Activated CD4-positive, alpha-beta memory T cell treated with anti-CD3 and anti-CD28 coated beads for 36 hours (primary cell): ENCODE data around the gene ANAPC1. TPM values are rescaled to one million over a fixed set of nuclear protein-coding genes. Genes with fewer than 3 reads are reported as not detected.
"Not testable (repeated sequence)": the region's sequence is repeated elsewhere in the genome, so short reads cannot be mapped to it uniquely, and the experiment has no call there.

ENCODE experiments used
- CTCF ChIA-PET: fragments of 350-600 bp; sonication (Branson Sonifier 250); formaldehyde crosslinking; loops from one replicate; lab custom pipeline; 2021; ENCODE audit warnings: antibody characterized with exemption, inconsistent platforms; lab: Charles Lee
- POLR2A ChIA-PET: fragments of 350-600 bp; sonication (Branson Sonifier 250); formaldehyde crosslinking; loops from one replicate; lab custom pipeline; 2021; ENCODE audit warnings: antibody characterized with exemption; lab: Charles Lee
- DNase-seq: peaks from one replicate; pipeline ENCODE4 v3.0.0-alpha.2; 2020
- H3K27ac Mint-ChIP-seq: one replicate; pipeline ENCODE4 v1.8.0; 2021; ENCODE audit warnings: mixed read lengths
- H3K27me3 Mint-ChIP-seq: one replicate; pipeline ENCODE4 v1.8.0; 2021; ENCODE audit warnings: mixed read lengths
- H3K36me3 Mint-ChIP-seq: one replicate; pipeline ENCODE4 v1.8.0; 2021; ENCODE audit warnings: mixed read lengths
- H3K4me1 Mint-ChIP-seq: one replicate; pipeline ENCODE4 v1.8.0; 2021; ENCODE audit warnings: low read depth, mixed read lengths
- H3K4me3 Mint-ChIP-seq: one replicate; pipeline ENCODE4 v1.8.0; 2021; ENCODE audit warnings: mild to moderate bottlenecking, mixed read lengths
- H3K9me3 Mint-ChIP-seq: one replicate; pipeline ENCODE4 v1.8.0; 2021; ENCODE audit warnings: mixed read lengths
- intact Hi-C: fragments of 100-400 bp; cut with micrococcal nuclease; formaldehyde crosslinking; loops from one replicate; pipeline ENCODE4 v1.15.1; 2023
- total RNA-seq, 2 experiments: library from RNA; stranded (reverse); gene quantifications; one replicate each; pipeline ENCODE4 v1.2.3, GENCODE V29; 2021

Gene ANAPC1
- total RNA-seq, 2 experiments from 2014 or later, result 88.8 to 90.2 TPM

DNA sequence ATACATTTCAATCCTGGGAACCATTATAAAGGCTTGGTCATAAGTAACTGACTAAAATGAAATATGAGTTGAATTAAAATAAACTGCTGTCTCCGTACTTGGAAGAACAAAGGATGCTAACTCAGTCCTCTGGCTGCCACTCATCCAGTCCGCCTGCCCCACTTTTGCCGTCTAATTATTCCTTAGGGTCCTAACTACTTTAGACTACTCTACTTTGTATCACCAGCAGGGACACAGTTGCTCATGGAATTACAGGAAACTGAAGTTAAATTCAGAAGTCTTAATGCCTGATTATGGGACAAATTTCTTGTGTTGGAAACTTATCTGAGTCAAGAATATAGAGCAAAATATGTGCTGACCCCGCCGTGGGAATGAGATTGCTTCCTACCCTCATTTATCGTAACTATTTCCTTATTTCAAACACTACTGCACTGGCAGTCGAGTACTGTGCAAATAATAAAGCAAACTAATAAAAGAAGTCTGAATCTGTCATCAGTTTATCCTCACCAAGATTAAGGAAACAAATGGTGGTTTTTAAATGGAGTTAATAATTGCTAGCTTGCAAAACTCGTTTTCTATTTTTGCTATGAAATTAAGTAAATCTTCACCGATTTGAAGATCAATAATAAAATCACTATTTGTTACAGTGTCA is 102.4 kb downstream of the ANAPC1 start:
- POLR2A ChIA-PET, H3K36me3 Mint-ChIP-seq, intact Hi-C loops, H3K4me1 Mint-ChIP-seq, H3K9me3 Mint-ChIP-seq, CTCF ChIA-PET, H3K27me3 Mint-ChIP-seq, H3K27ac Mint-ChIP-seq, H3K4me3 Mint-ChIP-seq, DNase-seq: not testable (repeated sequence)

DNA sequence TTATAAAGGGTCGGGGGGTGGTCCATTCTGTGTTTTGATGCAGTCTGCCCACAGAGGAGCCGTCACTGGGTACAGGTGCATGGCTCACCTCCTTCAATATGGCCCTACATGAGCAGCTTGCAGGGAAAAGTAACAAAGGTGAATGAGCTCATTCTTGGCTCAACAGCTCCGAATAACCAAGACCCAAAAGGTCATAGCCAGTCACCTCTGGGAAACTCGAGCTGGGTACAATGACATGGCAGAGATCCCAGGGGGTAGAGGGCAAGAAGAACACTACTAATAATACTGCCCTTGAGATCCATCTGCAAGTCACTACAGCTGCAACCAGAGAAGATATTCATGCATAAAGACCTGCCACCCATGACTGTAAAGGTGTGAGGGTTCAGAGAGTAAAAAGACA is 106.8 kb downstream of the ANAPC1 start:
- H3K36me3 Mint-ChIP-seq, H3K9me3 Mint-ChIP-seq, DNase-seq, H3K4me3 Mint-ChIP-seq, intact Hi-C loops, H3K27me3 Mint-ChIP-seq, H3K4me1 Mint-ChIP-seq, CTCF ChIA-PET, H3K27ac Mint-ChIP-seq, POLR2A ChIA-PET: not testable (repeated sequence)

DNA sequence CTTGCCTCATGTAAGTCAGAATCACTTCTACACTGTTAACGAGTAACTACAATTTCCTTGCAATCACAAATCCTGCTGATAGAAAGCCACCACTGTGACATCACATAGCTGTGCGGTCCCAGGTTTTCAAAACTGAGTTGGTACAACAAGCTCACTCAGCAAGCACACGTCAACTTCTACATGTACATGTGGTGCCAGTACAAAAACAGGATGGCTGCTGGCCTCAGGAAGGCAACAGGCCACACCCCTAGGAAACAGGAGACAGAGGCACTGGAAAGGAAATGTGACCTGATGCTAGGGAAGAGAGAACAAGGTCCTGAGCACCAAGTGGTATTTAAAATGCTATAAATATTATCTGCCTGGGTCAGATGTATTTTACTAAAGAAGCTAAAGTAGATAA is 107.7 kb downstream of the ANAPC1 start:
- H3K27me3 Mint-ChIP-seq, CTCF ChIA-PET, POLR2A ChIA-PET, H3K36me3 Mint-ChIP-seq, H3K27ac Mint-ChIP-seq, DNase-seq, H3K9me3 Mint-ChIP-seq, H3K4me1 Mint-ChIP-seq, intact Hi-C loops, H3K4me3 Mint-ChIP-seq: not testable (repeated sequence)

DNA sequence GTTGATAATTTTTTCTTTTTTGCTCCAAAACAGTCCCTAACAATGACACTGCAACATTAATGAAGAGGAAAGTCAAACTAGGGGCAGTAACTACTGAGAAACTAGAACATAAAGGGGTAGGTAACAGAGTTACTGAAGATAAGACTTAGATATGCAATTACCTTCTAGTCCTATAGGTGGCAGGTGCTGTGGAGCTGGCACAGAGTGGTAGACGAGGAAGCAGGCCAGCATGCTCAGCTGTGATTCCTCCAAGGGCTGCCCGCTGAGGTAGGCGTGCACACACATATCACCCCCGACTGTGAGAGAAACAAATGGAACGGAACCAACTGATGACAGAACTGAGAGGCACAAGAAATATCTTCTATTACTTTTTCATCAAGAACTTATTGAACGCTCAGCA is 111.8 kb downstream of the ANAPC1 start:
- H3K27ac Mint-ChIP-seq, CTCF ChIA-PET, intact Hi-C loops, H3K4me1 Mint-ChIP-seq, DNase-seq, POLR2A ChIA-PET, H3K9me3 Mint-ChIP-seq, H3K36me3 Mint-ChIP-seq, H3K27me3 Mint-ChIP-seq, H3K4me3 Mint-ChIP-seq: not testable (repeated sequence)

DNA sequence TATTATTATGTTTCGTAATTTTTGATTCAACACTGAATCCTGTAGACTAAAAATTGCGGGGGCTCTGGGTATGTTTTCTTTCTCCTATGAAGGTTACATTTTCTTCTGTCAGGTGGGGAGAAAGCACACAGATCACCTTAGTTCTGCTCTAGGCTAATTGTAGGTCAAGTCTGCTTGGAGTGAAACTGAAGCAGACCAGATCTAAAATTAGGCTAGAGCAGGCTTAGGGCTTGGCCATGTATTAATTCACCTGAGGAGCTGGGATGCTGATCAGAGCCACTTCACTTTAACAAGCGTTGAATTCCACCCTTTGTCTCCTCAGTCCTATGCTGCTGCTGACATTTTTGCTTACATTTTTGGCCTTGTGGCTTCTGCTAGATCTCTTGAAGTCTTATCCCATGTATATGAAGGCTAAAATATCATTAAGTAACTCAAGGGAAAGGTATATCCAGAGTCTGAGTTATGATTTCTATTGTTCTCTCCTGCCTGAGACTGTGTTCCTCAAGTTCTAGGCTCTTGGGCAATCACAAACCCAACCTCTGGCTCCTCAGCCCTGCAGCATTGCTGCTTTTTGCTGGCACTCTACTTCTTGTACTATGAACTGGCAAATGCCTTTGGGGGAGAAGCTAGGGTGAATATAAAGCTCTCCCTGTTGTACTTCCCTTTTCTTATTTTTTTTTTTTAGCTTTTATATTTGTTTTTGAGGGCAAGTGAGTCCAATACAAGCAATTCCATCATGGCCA is 112.9 kb downstream of the ANAPC1 start:
- H3K27me3 Mint-ChIP-seq, H3K4me1 Mint-ChIP-seq, H3K4me3 Mint-ChIP-seq, POLR2A ChIA-PET, H3K36me3 Mint-ChIP-seq, DNase-seq, H3K9me3 Mint-ChIP-seq, CTCF ChIA-PET, H3K27ac Mint-ChIP-seq, intact Hi-C loops: not testable (repeated sequence)

DNA sequence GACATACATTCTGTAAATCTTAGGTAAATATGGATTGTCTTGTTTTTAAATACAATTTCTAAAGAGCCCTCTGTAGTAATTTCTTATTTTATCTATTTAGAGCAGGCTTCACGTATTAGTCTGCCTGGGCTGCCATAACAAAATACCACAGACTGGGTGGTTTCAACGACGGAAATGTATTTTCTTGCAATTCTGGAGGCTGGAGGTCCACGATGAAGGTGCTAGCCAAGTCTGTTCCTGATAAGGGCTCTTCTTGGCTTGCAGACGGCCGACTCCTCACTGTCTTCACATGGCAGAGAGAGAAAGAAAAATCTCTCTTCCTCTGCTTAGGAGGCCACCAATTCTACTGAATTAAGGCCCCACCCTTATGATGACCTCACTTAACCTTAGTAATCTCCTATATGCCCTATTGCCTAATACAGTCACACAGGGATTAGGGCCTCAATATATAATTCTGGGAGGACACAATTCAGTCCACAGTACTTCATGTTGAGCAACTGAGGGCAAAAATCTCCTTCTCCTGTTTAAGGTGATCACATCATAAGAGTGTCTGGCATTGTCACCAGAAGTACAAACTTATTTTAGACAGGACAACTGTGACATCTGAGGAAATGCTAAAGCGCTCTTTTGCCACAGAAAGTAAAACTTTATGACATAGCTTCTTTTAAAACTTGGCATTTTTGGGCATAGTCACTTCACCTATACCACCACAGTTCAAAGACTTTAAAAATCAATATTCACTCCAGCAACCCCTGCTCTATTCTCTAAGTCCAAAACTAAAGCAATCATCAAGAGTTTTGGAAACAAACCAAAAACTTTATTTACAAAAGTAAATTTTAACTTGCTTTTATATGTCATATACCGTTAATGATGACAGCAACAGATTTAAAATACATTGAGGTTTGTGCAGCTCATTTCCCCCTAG is 115.5 kb downstream of the ANAPC1 start:
- CTCF ChIA-PET, H3K27ac Mint-ChIP-seq, POLR2A ChIA-PET, H3K27me3 Mint-ChIP-seq, H3K4me1 Mint-ChIP-seq, intact Hi-C loops, H3K4me3 Mint-ChIP-seq, H3K9me3 Mint-ChIP-seq, DNase-seq, H3K36me3 Mint-ChIP-seq: not testable (repeated sequence)

DNA sequence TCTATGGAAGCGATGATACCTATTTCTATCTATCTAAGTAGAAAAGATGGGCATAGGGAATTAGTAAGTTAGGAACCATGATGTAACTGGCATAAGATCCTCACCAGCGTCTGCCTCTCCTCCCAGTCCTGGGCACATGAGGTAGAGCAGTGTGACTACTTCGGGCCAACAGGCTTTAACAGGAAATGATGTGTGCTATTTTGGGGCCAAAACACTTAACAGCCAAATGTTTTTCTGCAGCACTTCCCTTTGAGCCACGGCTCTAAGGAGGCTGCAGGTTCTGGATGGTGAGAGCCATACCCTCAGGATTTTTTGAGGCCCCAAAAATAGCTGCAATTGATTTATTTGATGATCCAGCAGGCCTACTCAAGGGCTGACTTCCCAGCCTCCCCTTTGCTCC is 116.9 kb downstream of the ANAPC1 start:
- H3K9me3 Mint-ChIP-seq, H3K4me1 Mint-ChIP-seq, H3K4me3 Mint-ChIP-seq, H3K27ac Mint-ChIP-seq, POLR2A ChIA-PET, H3K36me3 Mint-ChIP-seq, intact Hi-C loops, CTCF ChIA-PET, H3K27me3 Mint-ChIP-seq, DNase-seq: not testable (repeated sequence)

DNA sequence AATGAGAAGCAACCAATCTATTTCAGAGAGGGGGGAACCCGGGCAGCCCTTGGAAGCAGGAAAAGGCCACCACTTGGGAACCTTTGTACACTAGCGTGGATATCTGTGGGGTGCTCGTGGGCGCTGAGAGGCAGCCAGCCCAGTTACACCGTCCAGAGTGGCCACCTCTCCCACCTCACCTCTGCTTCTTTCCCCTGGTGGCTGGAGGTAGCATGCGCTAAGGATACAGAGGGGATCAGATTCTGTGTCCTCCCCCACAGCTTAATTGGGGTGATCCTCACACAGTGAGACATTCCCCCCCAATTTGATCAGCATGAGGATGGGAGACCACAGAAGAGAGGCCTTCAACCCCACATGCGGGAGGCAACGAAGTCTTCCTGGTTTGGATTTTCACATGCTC is 117.7 kb downstream of the ANAPC1 start:
- H3K36me3 Mint-ChIP-seq, H3K27ac Mint-ChIP-seq, DNase-seq, H3K4me3 Mint-ChIP-seq, H3K27me3 Mint-ChIP-seq, intact Hi-C loops, CTCF ChIA-PET, H3K4me1 Mint-ChIP-seq, H3K9me3 Mint-ChIP-seq, POLR2A ChIA-PET: not testable (repeated sequence)

DNA sequence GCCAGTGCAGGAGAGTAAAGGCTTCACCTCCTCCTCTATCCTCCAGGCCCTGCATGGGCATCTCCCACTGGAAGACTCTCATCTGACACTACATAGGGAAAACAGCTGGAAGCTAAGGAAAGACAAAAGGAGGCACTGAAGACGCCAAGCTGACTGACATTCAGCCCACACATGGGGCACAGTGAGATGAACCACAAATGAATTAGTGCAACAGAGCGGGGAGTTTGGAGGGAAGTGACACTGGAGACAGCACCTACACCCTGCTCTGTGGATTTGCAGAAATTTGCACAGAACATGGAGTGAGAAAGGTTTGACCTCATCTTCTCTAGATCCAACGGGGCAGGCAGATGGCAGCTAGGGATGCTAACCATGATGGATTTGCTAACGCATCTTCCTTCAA is 119.8 kb downstream of the ANAPC1 start:
- H3K4me1 Mint-ChIP-seq, H3K27me3 Mint-ChIP-seq, H3K9me3 Mint-ChIP-seq, H3K36me3 Mint-ChIP-seq, H3K27ac Mint-ChIP-seq, POLR2A ChIA-PET, CTCF ChIA-PET, H3K4me3 Mint-ChIP-seq, DNase-seq, intact Hi-C loops: not testable (repeated sequence)

DNA sequence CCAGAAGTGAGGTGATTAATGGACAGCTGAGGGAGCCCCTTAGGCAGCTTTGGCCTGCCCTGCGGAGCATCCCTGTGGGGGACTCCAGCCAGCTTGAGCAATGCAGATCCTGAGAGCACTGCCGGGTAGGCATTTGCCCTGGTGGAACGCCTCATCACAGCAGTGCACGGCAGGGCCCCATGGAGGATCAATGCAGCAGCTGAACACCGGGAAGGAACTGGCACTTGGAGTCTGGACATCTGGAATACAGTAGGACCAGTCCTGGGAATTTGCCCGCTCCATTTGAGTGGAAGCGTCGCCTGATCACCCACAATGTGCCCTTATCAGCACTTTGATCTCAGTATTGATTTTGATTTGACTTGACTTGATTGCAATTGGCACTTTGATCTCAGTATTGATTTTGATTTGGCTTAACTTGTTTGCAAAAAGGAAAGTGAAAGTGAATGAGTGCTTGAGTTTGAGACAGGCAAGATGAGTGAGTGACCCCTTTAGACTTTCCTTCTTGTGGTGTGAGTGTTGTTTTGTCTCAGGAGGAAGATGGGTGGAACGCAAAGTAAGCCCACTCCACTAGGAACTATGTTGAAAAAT is 123.2 kb downstream of the ANAPC1 start:
- CTCF ChIA-PET, H3K4me3 Mint-ChIP-seq: not testable (repeated sequence)

DNA sequence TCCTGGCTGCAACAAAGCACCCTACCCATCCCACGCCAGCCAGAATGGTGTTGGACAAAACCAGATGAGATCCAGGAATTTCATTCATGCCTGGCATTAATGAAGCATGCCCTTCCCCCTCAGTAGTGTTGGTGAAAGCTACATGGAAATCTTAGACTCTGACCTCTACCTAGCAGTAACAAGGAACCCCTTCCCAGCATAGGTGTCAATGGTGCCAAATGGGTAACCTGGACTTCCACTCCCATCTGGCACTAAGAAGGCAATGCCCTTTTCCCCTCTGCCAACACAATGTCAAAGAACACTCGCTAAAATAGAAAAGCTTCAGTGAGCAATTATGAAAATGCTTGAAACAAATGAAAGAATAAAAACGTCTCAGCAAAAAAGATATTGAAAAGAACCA is 131.5 kb downstream of the ANAPC1 start:
- H3K27ac Mint-ChIP-seq, H3K4me1 Mint-ChIP-seq, POLR2A ChIA-PET, H3K4me3 Mint-ChIP-seq, CTCF ChIA-PET, intact Hi-C loops, H3K9me3 Mint-ChIP-seq, H3K27me3 Mint-ChIP-seq, H3K36me3 Mint-ChIP-seq, DNase-seq: not testable (repeated sequence)

More for the DNA sequence above, 123.2 kb downstream of the ANAPC1 start:
- H3K27ac Mint-ChIP-seq, H3K27me3 Mint-ChIP-seq, DNase-seq, POLR2A ChIA-PET, H3K36me3 Mint-ChIP-seq, intact Hi-C loops, H3K9me3 Mint-ChIP-seq, H3K4me1 Mint-ChIP-seq: not testable (repeated sequence)

DNA sequence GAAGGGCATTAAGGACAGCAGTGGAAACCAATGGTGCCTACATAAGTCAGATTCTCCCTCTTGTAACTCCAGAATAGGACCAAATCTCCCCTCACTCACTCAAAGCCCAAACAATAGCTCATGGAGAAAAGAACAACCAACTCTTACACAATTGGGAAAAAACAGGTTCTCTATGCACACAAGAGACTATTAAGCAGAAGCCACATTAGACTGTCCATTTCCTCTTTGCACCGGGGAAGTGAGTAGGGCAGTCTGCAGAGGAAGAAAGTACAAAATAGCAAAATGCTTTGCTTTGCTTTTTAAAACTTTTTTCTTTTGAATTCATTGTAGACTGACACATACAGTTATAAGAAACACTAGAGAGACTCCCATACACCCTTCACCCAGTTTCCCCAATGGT is 133.4 kb downstream of the ANAPC1 start:
- H3K36me3 Mint-ChIP-seq, DNase-seq, CTCF ChIA-PET, H3K4me1 Mint-ChIP-seq, H3K27me3 Mint-ChIP-seq, POLR2A ChIA-PET, intact Hi-C loops, H3K4me3 Mint-ChIP-seq, H3K27ac Mint-ChIP-seq, H3K9me3 Mint-ChIP-seq: not testable (repeated sequence)
